Activated CD8-positive, alpha-beta memory T cell treated with anti-CD3 and anti-CD28 coated beads, Interleukin-2, amount 10 ng/mL, durations not matched to agents 7 days and 5 days (primary cell): ENCODE measurements around the gene TBL3. TPM values are rescaled to one million over a fixed set of nuclear protein-coding genes. Genes with fewer than 3 reads are reported as not detected.

Experiments used
- ATAC-seq: fragments of 150-1000 bp; cut with Tn5 transposase; one replicate; pipeline ENCODE4 v1.10.0; 2021; ENCODE audit warnings: moderate library complexity
- CTCF ChIA-PET: fragments of 350-600 bp; sonication (Branson Sonifier 250); formaldehyde crosslinking; loops from one replicate; lab custom pipeline; 2021; ENCODE audit warnings: antibody characterized with exemption; lab: Charles Lee
- DNase-seq: peaks from one replicate; pipeline ENCODE4 v3.0.0-alpha.2; 2020
- H3K27ac Mint-ChIP-seq: one replicate; pipeline ENCODE4 v1.8.0; 2021; ENCODE audit warnings: mild to moderate bottlenecking, mixed read lengths
- H3K27me3 Mint-ChIP-seq: one replicate; pipeline ENCODE4 v1.8.0; 2021; ENCODE audit warnings: mixed read lengths
- H3K36me3 Mint-ChIP-seq: one replicate; pipeline ENCODE4 v1.8.0; 2021; ENCODE audit warnings: mild to moderate bottlenecking, mixed read lengths
- H3K4me1 Mint-ChIP-seq: one replicate; pipeline ENCODE4 v1.8.0; 2021; ENCODE audit warnings: mixed read lengths
- H3K4me3 Mint-ChIP-seq: one replicate; pipeline ENCODE4 v1.8.0; 2021; ENCODE audit warnings: mild to moderate bottlenecking, moderate library complexity, mixed read lengths
- H3K9me3 Mint-ChIP-seq: one replicate; pipeline ENCODE4 v1.8.0; 2022; ENCODE audit warnings: low read depth, mixed read lengths
- total RNA-seq, 2 experiments: library from RNA; stranded (reverse); gene quantifications; one replicate each; pipeline ENCODE4 v1.2.3, GENCODE V29; 2021

Gene TBL3
- total RNA-seq, 2 experiments from 2014 or later: 41.9 to 42.3 TPM

GRCh38 chr16:1975432-1976215, 3.8 kb downstream of the TBL3 start:
- H3K27ac Mint-ChIP-seq: no peak overlapping the region
- H3K27me3 Mint-ChIP-seq: peaks cover 12% of the 10 kb centered on the region
- H3K4me1 Mint-ChIP-seq: peaks cover 21% of the 10 kb centered on the region
- no peaks in the 10 kb centered on the region for H3K9me3 Mint-ChIP-seq
- peaks cover 5% of the 10 kb centered on the region for H3K36me3 Mint-ChIP-seq
- ATAC-seq (no peak), DNase-seq (no peak)
- H3K4me3 Mint-ChIP-seq: no peak overlapping the region
- CTCF ChIA-PET: interaction anchor here (0.5 kb wide), 1 partner anchor 175 kb away, joined by 3 read pairs; no protein-coding TSS in a partner anchor

- CTCF ChIA-PET: interaction anchor here (0.5 kb wide), 1 partner anchor 174 kb away, joined by 3 read pairs; no protein-coding TSS in a partner anchor
- H3K27me3 Mint-ChIP-seq: peaks cover 18% of the 10 kb centered on the region
These were observed 4.3 kb downstream of the TBL3 start for GRCh38 chr16:1976216-1976520.

GRCh38 chr16:1976951-1977874, 5.4 kb downstream of the TBL3 start:
- Mint-ChIP-seq H3K36me3 (peaks cover 5% of the 10 kb centered on the region), H3K9me3 (no peaks in the 10 kb centered on the region), H3K4me1 (peaks cover 10% of the 10 kb centered on the region), H3K27ac (no peak overlapping the region), H3K27me3 (peaks cover 28% of the 10 kb centered on the region), H3K4me3 (no peak overlapping the region)
- DNase-seq (no peak), ATAC-seq (no peak)
- CTCF ChIA-PET: no interaction called here

More at GRCh38 chr16:1976216-1976520, 4.3 kb downstream of the TBL3 start:
- DNase-seq (no peak), ATAC-seq (no peak)
- Mint-ChIP-seq H3K4me3 (no peak overlapping the region), H3K27ac (no peak overlapping the region), H3K36me3 (peaks cover 5% of the 10 kb centered on the region), H3K4me1 (peaks cover 16% of the 10 kb centered on the region), H3K9me3 (no peaks in the 10 kb centered on the region)

GRCh38 chr16:1977875-1978268, 6.0 kb downstream of the TBL3 start:
- ATAC-seq: no peak
- Mint-ChIP-seq H3K9me3 (no peaks in the 10 kb centered on the region), H3K27ac (no peak overlapping the region), H3K4me3 (no peak overlapping the region), H3K27me3 (peaks cover 35% of the 10 kb centered on the region), H3K4me1 (peaks cover 6% of the 10 kb centered on the region), H3K36me3 (peaks cover 5% of the 10 kb centered on the region)
- CTCF ChIA-PET: no interaction called here
- DNase-seq: no peak

GRCh38 chr16:1978476-1979120, 6.7 kb downstream of the TBL3 start:
- H3K36me3 Mint-ChIP-seq: peaks cover 5% of the 10 kb centered on the region
- peaks cover 39% of the 10 kb centered on the region for H3K27me3 Mint-ChIP-seq
- no peaks in the 10 kb centered on the region for H3K9me3 Mint-ChIP-seq
- no peaks in the 10 kb centered on the region for H3K4me1 Mint-ChIP-seq
- DNase-seq (no peak), ATAC-seq (no peak)
- CTCF ChIA-PET: no interaction called here
- no peak overlapping the region for H3K27ac Mint-ChIP-seq
- no peak overlapping the region for H3K4me3 Mint-ChIP-seq

- Mint-ChIP-seq H3K4me3 (no peak overlapping the region), H3K4me1 (no peaks in the 10 kb centered on the region), H3K27ac (no peak overlapping the region), H3K36me3 (peaks cover 5% of the 10 kb centered on the region), H3K9me3 (no peaks in the 10 kb centered on the region), H3K27me3 (peaks cover 39% of the 10 kb centered on the region)
- DNase-seq (no peak), ATAC-seq (no peak)
- CTCF ChIA-PET: no interaction called here
These were observed 7.6 kb downstream of the TBL3 start for GRCh38 chr16:1979271-1980029.

GRCh38 chr16:1980030-1980769, 8.3 kb downstream of the TBL3 start:
- no peak overlapping the region for H3K4me3 Mint-ChIP-seq
- peaks cover 7% of the 10 kb centered on the region for H3K36me3 Mint-ChIP-seq
- ATAC-seq: no peak
- peaks cover 7% of the 10 kb centered on the region for H3K4me1 Mint-ChIP-seq
- H3K9me3 Mint-ChIP-seq: no peaks in the 10 kb centered on the region
- no peak overlapping the region for H3K27ac Mint-ChIP-seq
- CTCF ChIA-PET: no interaction called here
- H3K27me3 Mint-ChIP-seq: peaks cover 39% of the 10 kb centered on the region
- DNase-seq: no peak

- no peak overlapping the region for H3K4me3 Mint-ChIP-seq
- H3K36me3 Mint-ChIP-seq: peaks cover 7% of the 10 kb centered on the region
- DNase-seq: no peak
- CTCF ChIA-PET: interaction anchor here (1.7 kb wide), 1 partner anchor 160 kb away, joined by 6 read pairs; no protein-coding TSS in a partner anchor
- peaks cover 39% of the 10 kb centered on the region for H3K27me3 Mint-ChIP-seq
- no peak for ATAC-seq
- no peaks in the 10 kb centered on the region for H3K9me3 Mint-ChIP-seq
- H3K4me1 Mint-ChIP-seq: peaks cover 12% of the 10 kb centered on the region
- H3K27ac Mint-ChIP-seq: no peak overlapping the region
These were observed 8.9 kb downstream of the TBL3 start for GRCh38 chr16:1980770-1981087.

GRCh38 chr16:1981398-1981836, 9.6 kb downstream of the TBL3 start, which contains the start of gene NOXO1:
NOXO1 (minus strand) TSS chr16:1981469; CDS start chr16:1981179, 290 bp downstream.
- CTCF ChIA-PET: interaction anchor here (1.4 to 4.5 kb wide), 4 partner anchors 10 to 159 kb away, joined by 3 to 22 read pairs (median 10); partner anchors contain the start of gene TBL3
- no peak within 1 kb of the TSS for H3K27ac Mint-ChIP-seq
- H3K4me3 Mint-ChIP-seq: peak within 1 kb of the TSS; percentile 7
- peaks cover 13% of the 10 kb centered on the region for H3K4me1 Mint-ChIP-seq
- peaks cover 8% of the 10 kb centered on the region for H3K36me3 Mint-ChIP-seq
- no peak for ATAC-seq
- no peaks in the 10 kb centered on the region for H3K9me3 Mint-ChIP-seq
- DNase-seq: no peak
- H3K27me3 Mint-ChIP-seq: peaks cover 39% of the 10 kb centered on the region

- Mint-ChIP-seq H3K9me3 (no peaks in the 10 kb centered on the region), H3K27ac (no peak overlapping the region)
These were observed 10.2 kb downstream of the TBL3 start for GRCh38 chr16:1982013-1982433.

GRCh38 chr16:1982991-1983543, 11.2 kb downstream of the TBL3 start:
- CTCF ChIA-PET: interaction anchor here (1.1 to 4.5 kb wide), 6 partner anchors 10 to 170 kb away, joined by 3 to 22 read pairs (median 4); partner anchors contain the start of gene TBL3
- peaks cover 8% of the 10 kb centered on the region for H3K36me3 Mint-ChIP-seq
- DNase-seq (no peak), ATAC-seq (no peak)
- H3K27me3 Mint-ChIP-seq: peaks cover 39% of the 10 kb centered on the region
- no peaks in the 10 kb centered on the region for H3K9me3 Mint-ChIP-seq
- H3K4me1 Mint-ChIP-seq: peaks cover 13% of the 10 kb centered on the region
- no peak overlapping the region for H3K27ac Mint-ChIP-seq
- peak overlapping the region; percentile 83 for H3K4me3 Mint-ChIP-seq

More at GRCh38 chr16:1982013-1982433, 10.2 kb downstream of the TBL3 start:
- DNase-seq: no peak
- H3K36me3 Mint-ChIP-seq: peaks cover 11% of the 10 kb centered on the region
- no peak for ATAC-seq
- H3K4me3 Mint-ChIP-seq: no peak overlapping the region
- H3K4me1 Mint-ChIP-seq: peaks cover 13% of the 10 kb centered on the region
- H3K27me3 Mint-ChIP-seq: peaks cover 39% of the 10 kb centered on the region
- CTCF ChIA-PET: interaction anchor here (1.4 to 4.5 kb wide), 5 partner anchors 10 to 171 kb away, joined by 3 to 22 read pairs (median 6); partner anchors contain the start of gene TBL3
